HUDEP-2 (cell line): Measurements from ENCODE around the gene SLC4A8.
A peak's percentile ranks its signal among the peaks of the same experiment; 100 is the strongest.

ENCODE experiments used
- DNase-seq, 76 experiments: peaks; one replicate each; lab custom pipeline; 2025; ENCODE audit not compliant: unreplicated experiment in 76 of 76; lab: John Stamatoyannopoulos, UW

SLC4A8 gene

DNA sequence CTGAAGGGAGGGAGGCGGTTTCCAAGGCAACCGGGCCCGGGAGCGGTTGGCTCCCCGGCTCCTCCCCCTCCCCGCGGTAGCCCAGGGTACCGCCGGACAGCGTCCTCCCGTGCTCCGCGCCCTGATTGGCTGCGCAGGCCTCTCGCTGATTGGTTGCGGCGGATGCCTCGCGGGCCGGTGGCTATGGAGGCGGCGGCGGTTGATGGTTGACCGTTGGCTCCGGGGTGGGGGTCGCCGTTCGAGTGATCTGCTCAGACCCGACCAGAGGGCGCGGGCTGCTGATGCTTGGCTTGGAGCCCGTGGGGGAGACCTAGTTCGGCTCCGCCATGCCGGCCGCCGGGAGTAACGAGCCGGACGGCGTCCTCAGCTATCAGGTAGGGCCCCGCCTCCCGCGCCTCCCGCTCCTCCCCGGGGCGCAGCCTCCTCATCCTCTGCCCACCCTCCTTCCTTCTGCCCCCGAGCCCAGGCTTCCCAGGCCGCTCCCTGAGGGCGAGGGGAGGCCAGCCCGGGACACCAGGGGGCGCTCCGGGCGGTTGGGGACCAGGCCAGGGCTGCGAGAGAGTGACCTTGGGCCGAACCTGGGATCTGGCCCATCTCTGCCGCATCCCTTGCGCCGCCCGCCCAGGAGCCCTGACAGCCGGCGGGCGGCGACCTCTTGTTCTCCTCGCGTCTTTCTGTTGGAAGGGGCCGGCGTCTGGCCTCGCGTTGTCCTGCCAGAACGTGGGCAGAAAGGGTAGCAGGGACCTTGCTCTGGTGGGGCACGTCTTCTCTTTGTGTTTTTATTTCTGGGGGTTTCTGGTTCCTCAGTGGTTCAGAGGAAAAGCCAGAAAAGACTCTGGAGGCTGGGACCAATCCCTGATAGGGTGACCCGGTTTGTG, at the start of gene SLC4A8:
SLC4A8 (plus strand) TSS at position 170 of the 878 bp plus-strand sequence; CDS start at position 327, 157 bp downstream.
- peak in 55 of 76 experiments; percentile 3 to 68 (median 35) for DNase-seq

DNA sequence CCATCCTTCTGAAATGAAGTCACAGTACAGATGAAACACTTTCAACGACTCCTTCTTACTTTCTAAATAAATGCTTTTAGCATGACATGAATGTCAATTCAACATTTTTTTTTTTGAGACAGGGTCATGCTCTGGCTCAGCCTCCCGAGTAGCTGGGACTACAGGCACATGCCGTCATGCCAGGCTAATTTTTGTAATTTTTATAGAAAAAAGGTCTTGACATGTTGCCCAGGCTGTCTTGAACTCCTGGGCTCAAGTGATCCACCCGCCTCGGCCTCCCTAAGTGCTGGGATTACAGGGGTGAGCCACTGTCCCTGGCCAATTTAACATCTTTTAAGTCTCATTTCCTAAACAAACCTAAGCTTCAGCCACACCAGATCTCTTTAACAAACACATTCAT, 49.8 kb upstream of the SLC4A8 start:
- DNase-seq: no peak

DNA sequence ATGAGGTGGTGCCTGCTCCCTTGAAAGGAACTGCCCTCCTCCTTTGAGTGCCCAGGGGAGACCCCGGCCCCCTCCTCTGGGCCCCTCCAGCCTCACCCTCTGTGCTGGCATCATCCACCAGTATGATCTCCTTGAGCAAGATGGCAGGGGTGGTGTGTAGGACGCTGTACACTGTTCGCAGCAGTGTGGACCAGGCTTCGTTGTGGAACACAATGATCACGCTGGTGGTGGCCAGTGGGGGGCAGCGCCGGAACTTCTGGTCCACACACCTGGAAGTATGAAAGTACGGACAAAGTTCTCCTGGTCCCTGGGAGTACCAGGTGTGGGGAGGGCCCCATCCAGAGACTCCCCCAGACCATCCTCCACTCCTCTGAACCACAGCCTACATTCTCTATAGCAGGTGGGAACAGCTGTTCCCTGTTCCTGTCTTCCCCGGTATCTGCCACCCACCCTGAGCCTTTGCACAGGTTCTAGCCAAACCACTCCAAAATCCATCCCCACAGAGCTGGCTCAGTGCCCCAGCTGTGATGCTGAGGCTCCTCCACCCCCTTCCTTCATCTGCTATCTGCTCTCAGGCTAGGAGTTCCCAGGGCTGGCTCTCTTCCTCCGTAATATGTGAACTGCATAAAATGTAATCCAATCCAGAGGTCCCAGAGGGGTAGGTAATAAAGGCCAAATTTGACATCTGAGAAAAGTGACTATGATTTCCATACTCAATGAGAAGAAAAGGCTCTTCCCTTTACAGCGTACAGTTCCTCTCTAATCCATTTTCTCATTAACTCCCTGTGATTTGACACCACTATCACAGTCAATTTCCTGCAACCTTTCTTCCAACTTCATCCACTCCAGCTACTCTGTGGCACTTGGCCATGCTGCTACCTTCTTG, 47.3 kb upstream of the SLC4A8 start:
- DNase-seq: no peak

DNA sequence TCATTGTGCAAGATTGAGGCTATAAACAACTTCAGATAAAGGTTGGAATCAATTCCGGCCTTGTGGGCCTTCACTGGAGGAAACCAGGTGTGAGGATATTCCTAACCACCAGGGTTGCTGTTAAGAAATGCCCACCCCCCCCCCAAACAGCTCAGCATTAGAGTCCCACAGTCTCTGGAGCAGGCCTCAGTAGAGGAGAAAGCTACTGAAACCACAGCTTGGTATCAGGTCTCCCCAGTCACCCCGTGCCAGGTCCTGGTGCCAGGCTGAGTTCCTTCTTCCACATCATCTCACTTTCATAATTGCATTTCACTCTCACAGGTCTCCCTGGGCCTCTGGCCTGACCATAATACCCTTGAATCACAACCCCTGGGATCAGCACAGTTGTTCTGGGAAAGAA, 45.9 kb upstream of the SLC4A8 start:
- DNase-seq: no peak

DNA sequence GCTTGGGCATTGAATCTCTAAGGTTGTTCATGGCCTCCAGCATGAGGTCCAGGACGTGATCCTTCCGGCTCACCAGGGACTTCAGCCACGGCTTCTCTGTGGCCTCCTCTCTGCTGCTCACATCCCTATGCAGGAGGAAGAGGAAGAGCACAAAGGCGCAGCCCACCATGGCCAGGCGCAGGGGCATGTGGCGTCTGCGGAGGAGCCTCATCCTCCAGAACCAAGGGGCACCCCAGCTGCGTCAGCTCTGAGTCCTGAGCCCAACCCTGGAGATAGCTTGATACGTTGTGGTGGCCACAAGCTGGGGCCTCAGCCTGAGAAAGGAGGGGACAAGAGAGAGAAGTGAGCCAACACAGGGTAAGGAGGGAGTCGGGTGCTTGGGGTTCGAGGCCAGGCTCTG, 45.1 kb upstream of the SLC4A8 start:
- DNase-seq: no peak

DNA sequence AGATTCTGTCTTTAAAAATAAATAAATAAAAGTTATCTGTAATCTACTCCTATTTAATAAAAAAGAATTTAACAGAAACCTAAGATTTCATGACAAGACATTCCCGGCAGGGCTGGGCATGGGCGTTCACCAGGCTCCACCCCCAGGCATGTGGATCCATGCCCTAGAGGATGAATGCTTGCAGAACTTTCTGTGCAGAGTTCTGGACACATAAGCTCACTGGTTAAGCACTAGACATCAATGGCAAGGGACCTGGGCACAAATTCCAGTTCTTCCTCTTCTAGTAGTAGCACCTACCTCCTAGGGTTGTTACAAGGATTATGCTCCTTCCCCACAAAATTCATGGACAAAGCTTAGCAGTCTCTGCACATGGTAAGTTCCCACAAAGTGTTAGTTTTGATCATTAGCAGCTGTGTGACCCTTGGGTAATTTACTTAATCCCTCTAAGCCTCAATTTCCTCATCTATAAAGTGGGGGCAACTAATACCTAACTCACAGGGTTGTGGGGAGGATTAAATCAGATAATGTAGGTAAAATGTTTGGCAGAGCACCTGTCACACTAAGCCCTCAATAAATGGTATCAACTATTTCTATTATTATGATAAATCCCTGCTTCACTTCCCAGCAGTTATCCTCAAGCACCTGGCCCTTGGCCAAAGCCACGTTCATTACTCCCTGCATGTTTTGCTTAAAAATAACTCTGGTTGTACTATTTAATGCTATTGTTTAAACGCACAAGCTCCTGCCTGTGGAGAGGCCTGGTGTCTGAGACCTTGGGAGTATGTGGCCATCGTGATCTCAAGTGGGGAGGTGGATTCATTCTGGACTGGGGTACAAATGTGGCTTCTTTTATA, 43.2 kb upstream of the SLC4A8 start:
- DNase-seq: no peak

DNA sequence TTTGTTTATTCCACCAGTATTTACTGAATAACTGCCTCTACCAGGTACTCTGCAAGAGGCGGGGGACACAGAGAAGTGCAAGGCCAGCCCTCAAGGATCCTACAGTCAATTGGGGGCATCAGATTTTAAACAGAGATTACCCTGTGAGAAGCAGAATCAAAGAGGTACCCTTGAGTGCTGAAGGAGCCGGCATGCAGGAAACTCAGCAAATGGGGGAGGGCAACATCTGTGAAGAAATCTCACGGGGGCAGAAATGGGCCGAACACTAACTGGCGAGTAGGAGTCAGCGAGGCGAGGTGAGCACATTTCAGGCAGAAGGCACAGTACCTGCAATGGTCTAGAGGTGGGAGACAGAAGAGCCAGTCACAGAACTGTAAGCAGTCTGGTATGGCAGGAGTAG, 42.5 kb upstream of the SLC4A8 start:
- DNase-seq: no peak

DNA sequence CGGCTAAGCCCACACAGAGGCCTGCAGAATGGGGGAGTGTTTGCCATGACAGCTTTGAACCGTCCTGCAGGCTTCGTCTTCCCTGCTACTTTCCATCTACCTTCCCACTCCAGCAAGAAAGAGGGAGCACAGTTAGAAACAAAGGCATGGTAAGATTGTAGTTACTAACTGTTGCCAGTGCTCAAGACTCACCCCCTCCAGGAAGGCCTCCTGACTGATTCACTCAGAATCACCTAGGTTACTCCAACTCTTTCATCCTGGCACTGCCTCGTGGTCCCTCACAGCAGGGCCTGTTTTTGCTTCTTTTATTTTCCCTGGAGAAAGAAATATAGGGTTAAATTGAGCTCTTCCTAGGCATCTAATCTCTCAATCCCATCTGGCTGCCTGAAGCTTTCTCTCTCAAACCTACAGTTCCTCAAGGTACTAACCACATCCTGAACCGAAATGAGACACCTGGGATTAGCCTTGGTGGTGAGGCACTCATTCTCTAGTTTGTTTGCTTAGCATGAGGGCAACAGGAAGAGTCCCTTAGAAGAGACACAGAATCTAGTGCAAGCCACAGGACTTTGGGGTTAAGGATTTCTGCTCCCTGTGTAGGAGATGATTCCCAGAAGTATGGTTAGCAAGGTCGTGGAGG, 41.2 kb upstream of the SLC4A8 start:
- DNase-seq: no peak

DNA sequence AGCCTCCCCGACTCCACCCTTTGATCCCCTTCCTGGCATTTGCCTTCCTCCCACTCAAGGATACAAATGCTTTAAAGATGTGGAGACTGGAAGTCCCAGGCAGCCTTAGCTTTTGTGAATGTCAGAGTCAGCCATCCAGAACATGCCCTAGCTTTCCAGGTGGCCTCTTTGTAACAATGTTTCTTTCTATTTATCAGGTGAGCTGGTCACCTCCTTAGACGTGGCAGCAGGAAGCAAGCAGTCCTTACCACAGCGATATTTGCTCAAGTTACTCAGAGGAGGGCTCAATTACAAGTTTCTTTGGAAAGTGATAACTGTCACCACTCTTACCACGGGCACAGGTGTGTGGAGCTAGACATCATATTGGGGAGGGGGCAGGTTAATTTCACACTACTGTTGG, 38.3 kb upstream of the SLC4A8 start:
- no peak for DNase-seq

DNA sequence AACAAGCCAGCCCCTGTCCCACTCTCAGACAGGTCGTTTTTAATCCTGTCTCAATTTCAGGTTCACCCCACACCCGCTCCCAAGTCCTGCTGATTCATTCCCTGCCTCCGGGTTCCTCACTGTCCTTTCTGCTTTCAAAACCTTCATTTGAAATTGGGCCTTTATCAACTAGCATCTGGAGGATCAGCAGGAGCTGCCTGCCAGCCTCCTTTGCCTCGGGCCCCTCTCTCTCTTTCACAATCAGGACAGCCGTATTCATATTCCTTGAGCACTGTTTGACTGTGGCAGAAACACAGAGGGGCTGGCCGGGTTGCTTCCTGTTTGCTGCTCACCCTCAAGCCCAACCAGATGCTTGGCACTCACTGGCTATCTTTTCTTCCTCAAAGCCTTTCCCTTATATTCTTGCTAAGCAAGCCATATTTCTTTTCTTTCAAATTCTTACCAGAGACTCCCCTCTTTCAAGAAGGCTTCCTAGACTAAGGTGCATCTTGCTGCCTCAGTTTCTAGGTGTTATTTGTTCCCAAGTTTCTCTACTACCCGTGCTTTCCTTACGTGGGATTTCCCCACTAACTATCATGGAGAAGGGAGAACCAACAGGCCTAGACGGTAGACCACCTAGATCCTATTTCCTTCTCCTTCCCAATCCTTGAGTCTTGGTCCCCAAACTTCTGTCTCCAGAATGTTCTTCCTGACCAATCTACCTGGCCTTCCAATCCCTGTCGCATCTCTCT, 36.4 kb upstream of the SLC4A8 start:
- peak in 17 of 76 experiments; percentile 3 to 49 (median 21) for DNase-seq

DNA sequence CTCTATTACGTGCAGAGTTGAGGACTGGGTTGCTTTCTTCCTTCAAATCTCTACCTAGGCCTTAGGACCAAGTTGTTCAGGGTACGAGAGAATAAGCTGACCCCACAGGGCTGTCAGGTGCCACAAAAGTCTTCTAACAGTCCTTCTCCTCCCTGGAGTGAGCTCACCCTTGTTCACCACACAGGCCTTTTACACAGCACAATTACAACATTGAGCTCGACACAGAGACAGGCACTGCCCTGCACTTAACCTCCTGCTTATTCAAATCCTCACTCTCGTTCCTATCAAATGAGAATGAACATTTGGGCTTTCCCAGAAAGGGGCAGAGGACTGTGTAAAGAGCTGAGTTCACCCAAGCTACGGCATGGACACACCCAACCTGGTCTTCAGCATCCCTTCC, 35.8 kb upstream of the SLC4A8 start:
- no peak for DNase-seq

DNA sequence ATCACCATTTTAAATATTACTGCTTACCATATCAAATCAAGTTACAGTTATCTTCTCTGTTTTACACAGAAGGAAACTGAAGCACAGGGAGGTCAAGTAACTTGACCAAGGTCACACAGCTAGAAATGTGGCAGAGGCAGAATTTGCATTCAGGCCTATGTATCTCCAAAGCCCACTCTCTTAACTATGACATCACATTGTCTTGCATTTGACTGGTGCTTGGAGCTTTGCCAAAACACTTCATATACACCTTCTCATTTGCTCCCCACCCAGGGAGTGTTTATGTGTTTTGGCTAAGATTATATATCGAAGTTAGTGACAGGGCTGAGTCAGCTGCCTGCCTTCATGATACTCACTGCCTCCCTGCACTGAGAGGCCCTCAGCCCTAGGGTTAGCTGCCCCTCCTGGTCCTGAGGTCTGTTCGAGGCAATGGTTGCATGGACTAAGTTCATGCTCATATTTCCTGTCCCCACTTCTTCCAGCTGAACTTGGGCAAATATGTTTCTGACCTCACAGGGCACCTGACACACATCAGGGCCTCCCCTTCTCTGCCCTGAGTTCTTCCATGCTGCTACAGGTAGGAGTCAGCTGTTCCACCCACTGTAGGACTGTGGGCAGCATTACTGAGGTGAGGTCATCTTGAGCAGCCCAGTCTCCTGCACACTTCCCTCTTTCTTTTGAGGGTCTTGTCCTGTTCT, 35.2 kb upstream of the SLC4A8 start:
- DNase-seq: peak in 57 of 76 experiments; percentile 8 to 88 (median 48)

DNA sequence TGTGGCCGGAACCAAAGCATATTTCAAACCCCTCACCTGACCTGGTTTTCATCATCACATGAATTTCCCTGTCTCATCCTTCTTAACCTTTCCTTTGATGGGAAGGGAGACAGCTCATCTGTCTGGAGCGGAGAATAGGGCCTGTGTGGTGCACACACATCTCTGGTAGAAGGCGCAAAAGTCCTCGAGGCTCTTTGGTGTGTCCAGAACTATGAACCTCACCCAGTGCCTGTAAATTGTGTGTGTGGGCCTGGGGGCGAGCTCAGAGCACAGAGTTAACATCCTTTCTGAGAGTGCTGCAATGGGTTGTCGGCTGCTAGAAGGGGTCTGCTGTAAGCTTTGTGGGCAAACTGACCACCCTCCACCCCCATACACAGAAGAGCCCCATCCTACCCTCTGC, 34.2 kb upstream of the SLC4A8 start:
- DNase-seq: no peak

DNA sequence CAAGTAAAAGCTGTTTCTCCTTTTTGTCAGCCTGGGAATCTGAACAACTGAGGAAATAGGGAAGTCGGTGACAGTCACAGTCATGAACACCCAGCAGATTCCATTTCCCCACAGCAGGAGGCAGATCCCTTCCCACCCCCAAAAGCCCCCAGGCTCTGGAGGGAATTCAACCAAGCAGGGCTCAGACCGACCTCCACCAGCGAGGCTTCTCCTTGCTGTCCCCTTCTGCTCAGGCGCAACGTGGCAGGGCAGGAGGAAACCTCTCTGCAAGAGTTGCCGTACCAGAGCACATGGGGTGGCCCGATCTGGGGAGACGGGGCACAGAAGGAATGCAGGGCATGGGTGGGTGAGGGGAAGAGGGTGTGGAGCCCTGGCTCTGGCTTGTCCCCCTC, 33.7 kb upstream of the SLC4A8 start:
- DNase-seq: peak in 15 of 76 experiments; percentile 10 to 56 (median 30)

DNA sequence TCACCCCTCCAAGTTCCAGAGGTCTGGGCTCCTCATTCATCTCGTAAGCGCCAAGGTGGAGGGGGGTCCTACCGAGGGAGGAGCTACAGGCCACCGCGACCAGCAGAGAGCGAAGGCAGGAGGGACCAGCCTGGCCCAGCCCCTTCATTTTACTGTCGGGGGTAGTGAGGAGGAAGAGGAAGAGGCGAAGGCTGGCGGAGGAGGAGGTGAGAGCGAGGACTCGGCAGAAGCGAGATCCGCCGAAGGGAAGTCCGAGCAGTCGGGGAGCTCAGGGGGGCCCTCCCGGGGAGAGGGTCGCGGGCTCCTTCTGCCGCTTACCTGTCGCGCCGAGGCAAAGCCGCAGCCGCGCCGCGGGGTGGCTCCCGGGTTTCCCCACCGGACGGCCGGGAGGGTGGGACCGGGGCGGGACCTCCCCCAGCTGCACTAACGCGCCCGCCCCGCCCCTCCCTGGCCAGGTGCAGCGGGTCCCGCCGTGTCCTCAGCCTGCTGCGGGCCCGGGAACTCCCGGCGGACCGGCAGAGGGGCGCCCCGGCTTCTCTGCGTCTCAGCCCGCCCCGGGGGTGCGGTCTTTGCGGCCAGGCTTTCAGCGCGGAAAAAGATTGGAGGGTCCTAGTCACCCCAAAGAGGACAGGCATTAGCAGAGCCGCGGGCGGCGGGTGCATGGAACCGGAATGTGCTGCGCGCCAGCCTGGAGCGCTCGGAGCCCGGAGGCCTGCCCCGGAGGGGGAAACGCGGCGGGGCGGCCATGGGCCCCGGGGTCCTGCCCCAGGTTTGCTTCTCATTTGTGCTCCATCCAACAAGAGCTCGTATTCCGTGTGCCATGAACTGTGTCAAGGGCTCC, 33.1 kb upstream of the SLC4A8 start, which contains the start of gene GALNT6:
GALNT6 (minus strand) TSS at position 124 of the 841 bp plus-strand sequence. CDS start 11,625 bp downstream, outside the sequence.
- peak in 29 of 76 experiments; percentile 6 to 56 (median 29) for DNase-seq

DNA sequence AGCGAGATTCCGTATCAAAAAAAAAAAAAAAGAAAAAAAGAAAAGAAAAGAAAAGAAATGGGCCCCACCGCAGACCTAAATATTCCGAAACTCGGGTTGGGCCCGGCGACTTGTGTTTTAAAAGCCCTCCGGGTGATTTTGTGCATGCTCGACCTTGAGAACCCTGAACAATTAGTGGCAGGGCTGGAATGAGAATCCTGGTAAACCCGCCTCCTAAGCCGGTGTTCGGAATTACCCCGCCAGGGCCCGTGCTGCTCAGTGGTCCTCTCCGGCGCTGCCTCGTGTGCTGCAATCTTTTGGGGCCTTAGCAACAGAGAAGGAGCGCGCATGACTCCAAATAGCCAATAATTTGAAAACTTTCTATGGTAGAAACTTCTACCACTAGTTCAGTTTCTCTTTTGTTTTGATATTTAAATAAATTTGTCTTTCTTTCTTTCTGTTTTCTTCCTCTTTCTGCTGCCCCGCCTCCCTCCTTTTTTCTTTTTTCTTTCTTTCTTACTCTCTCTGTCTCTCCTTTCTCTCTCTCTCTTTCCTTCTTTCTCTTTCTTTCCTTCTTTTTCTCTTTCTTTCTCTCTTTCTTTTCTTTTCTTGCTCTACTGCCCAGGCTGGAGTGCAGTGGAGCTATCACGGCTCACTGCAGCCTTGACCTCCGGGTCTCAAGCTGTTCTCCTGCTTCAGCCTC, 31.9 kb upstream of the SLC4A8 start:
- DNase-seq: no peak
